Neural crest cell (in vitro differentiated cells): ENCODE data around the gene SOHLH2. TPM values are rescaled to one million over a fixed set of nuclear protein-coding genes. Genes with fewer than 3 reads are reported as not detected.
A peak's percentile ranks its signal among the peaks of the same experiment; 100 is the strongest.

Experiments used
- DNase-seq: peaks from one replicate; pipeline ENCODE4 v3.0.0; 2021; ENCODE audit warnings: low read depth, mixed read lengths, low spot score
- H3K27ac Mint-ChIP-seq: one replicate; pipeline ENCODE4 v1.8.0; 2021; ENCODE audit warnings: mild to moderate bottlenecking, mixed read lengths; ENCODE audit not compliant: unreplicated experiment
- H3K27me3 Mint-ChIP-seq: 2 replicates; pipeline ENCODE4 v1.8.0; 2021; ENCODE audit warnings: low read depth, mild to moderate bottlenecking, mixed read lengths
- H3K36me3 Mint-ChIP-seq: 2 replicates; pipeline ENCODE4 v1.8.0; 2021; ENCODE audit warnings: low read depth, mild to moderate bottlenecking, mixed read lengths
- H3K4me1 Mint-ChIP-seq: 2 replicates; pipeline ENCODE4 v1.8.0; 2021; ENCODE audit warnings: mixed read lengths
- H3K4me3 Mint-ChIP-seq: one replicate; pipeline ENCODE4 v1.8.0; 2021; ENCODE audit warnings: mild to moderate bottlenecking, mixed read lengths
- H3K9me3 Mint-ChIP-seq: 2 replicates; pipeline ENCODE4 v1.8.0; 2021; ENCODE audit warnings: mixed read lengths
- CTCF ChIP-seq: fragments of 200-600 bp; sonication (generic); conservative IDR thresholded peaks from 2 replicates; pipeline ENCODE4 v1.5.0; 2021; ENCODE audit warnings: antibody characterized with exemption, mild to moderate bottlenecking
- total RNA-seq: library from RNA; stranded (reverse); gene quantifications from 2 replicates; pipeline ENCODE4 v1.2.1, GENCODE V29; 2021

SOHLH2 gene
- total RNA-seq, 1 donor from 2014 or later, result 0.21 TPM

DNA sequence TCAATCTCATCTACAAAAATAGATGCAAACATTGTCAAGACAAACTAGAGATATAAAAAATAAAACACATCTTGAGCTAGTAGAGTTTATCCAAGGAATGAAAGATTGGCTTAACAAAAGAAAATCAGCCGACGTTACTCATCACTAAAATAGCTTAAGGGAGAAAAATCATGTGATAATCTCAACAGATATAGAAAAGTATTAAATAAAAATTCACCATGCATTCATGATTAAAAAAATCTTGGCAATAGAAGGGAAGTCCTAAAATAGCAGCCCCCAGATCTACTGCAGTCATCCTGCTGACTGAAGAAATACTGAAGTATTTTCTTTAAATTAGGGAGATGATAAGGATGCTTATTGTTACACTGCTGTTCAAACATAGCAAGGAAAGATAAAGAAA, 70.6 kb downstream of the SOHLH2 start:
- H3K36me3 Mint-ChIP-seq, result peaks cover 5% of the 10 kb centered on the region
- no peak for TF ChIP-seq CTCF
- peaks cover 7% of the 10 kb centered on the region for H3K9me3 Mint-ChIP-seq
- H3K4me3 Mint-ChIP-seq, result no peak overlapping the region
- no peaks in the 10 kb centered on the region for H3K4me1 Mint-ChIP-seq
- H3K27ac Mint-ChIP-seq, result no peak overlapping the region
- H3K27me3 Mint-ChIP-seq, result no peaks in the 10 kb centered on the region
- DNase-seq, result no peak

GRCh38 chr13:36142735-36143134, 71.6 kb downstream of the SOHLH2 start:
- H3K9me3 Mint-ChIP-seq, result peaks cover 7% of the 10 kb centered on the region
- H3K36me3 Mint-ChIP-seq, result peaks cover 5% of the 10 kb centered on the region
- no peaks in the 10 kb centered on the region for H3K27me3 Mint-ChIP-seq
- no peak for TF ChIP-seq CTCF
- H3K27ac Mint-ChIP-seq, result no peak overlapping the region
- DNase-seq, result no peak
- no peak overlapping the region for H3K4me3 Mint-ChIP-seq
- no peaks in the 10 kb centered on the region for H3K4me1 Mint-ChIP-seq

GRCh38 chr13:36135876-36136275, 78.5 kb downstream of the SOHLH2 start:
- no peaks in the 10 kb centered on the region for H3K4me1 Mint-ChIP-seq
- no peak for TF ChIP-seq CTCF
- peaks cover 4% of the 10 kb centered on the region for H3K36me3 Mint-ChIP-seq
- H3K27ac Mint-ChIP-seq, result no peak overlapping the region
- H3K9me3 Mint-ChIP-seq, result peaks cover 6% of the 10 kb centered on the region
- DNase-seq, result no peak
- peaks cover 29% of the 10 kb centered on the region for H3K27me3 Mint-ChIP-seq
- H3K4me3 Mint-ChIP-seq, result no peak overlapping the region

DNA sequence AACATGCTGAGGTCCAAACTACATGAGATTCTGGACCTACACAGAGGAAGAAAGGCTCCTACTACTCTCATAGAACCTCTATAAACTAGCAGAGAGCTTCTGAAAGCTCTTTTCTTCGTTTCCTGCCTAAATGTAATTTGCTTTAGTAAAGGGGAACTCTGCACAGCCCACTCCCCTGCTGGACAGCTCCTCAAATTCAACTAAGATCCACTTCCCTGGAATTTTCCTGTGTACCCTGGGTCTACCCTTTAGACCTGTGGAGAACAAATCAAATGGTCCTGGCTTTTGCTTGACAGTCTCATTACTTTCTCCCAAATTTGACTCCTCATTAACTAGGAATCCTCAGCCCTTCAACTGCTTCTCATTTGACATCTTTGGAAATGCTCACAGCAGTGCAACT, 79.7 kb downstream of the SOHLH2 start:
- no peak overlapping the region for H3K27ac Mint-ChIP-seq
- peak overlapping the region; percentile 7 for H3K4me3 Mint-ChIP-seq
- peaks cover 39% of the 10 kb centered on the region for H3K27me3 Mint-ChIP-seq
- no peaks in the 10 kb centered on the region for H3K9me3 Mint-ChIP-seq
- no peak for TF ChIP-seq CTCF
- H3K36me3 Mint-ChIP-seq, result no peaks in the 10 kb centered on the region
- no peak for DNase-seq
- peaks cover 9% of the 10 kb centered on the region for H3K4me1 Mint-ChIP-seq

DNA sequence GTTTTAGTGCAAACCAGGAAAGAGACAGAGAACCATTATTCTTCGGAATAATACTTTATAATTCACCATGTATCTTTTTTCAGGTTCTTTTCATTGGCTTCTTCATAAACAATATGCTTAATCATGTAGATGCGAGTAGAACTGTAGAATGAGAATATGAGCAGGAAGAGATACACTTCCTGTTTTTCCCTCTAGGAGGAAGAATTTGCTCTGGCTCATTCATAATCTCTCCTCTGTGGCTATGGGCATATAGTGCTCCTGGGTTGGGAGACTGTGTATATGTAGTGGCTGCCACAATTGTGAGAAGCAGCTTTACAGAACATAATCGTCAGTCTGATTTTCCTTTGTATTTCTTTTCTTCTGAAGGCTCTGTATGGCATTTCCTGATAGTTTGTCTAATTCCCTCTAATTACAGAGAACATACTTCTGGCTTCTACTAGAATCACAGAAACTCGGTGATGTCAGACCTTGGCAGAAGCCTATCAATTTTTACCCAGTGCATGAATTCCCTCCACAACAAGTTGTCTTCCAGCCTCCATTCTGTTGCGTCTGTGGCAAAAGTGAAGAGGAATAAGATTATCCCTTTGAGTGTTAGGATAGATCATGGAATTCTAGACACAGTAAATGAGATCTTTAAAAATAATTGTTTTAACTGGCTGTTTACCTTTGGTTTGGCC, 80.3 kb downstream of the SOHLH2 start:
- TF ChIP-seq CTCF, result peak; percentile 15
- Mint-ChIP-seq H3K27me3 (peaks cover 42% of the 10 kb centered on the region), H3K9me3 (no peaks in the 10 kb centered on the region), H3K4me3 (no peak overlapping the region), H3K27ac (no peak overlapping the region), H3K4me1 (peaks cover 9% of the 10 kb centered on the region), H3K36me3 (no peaks in the 10 kb centered on the region)
- DNase-seq, result no peak
